ENCODE data around the gene ARHGAP35.

The ARHGAP35 gene

GRCh38 chr19:46902402-46902766 is 41.6 kb downstream of the ARHGAP35 start:
- no peaks in the 10 kb centered on the region for H3K27me3 ChIP-seq (replicated peaks)
- in situ Hi-C loops (cut with HindIII; ENCODE audit: low pct_ligation_motif_present, low sequenced_read_pairs), result no loop called here
- no peak overlapping the region for H3K4me3 ChIP-seq (ENCODE audit: low read depth, low read length)
- DNase-seq, result no peak
- TF ChIP-seq CTCF (IDR thresholded peaks at IDR 0.05; ENCODE audit: low read depth, low read length, missing control alignments), result no peak
- no peaks in the 10 kb centered on the region for H3K36me3 ChIP-seq (replicated peaks)
- H3K27ac ChIP-seq, result peak overlapping the region; percentile 13

GRCh38 chr19:46903458-46903857 is 42.7 kb downstream of the ARHGAP35 start:
- H3K36me3 ChIP-seq (replicated peaks), result no peaks in the 10 kb centered on the region
- no peaks in the 10 kb centered on the region for H3K27me3 ChIP-seq (replicated peaks)
- in situ Hi-C loops (cut with HindIII; ENCODE audit: low pct_ligation_motif_present, low sequenced_read_pairs), result no loop called here
- H3K4me3 ChIP-seq (ENCODE audit: low read depth, low read length), result no peak overlapping the region
- no peak for DNase-seq
- H3K27ac ChIP-seq, result peak overlapping the region; percentile 69
- TF ChIP-seq CTCF (IDR thresholded peaks at IDR 0.05; ENCODE audit: low read depth, low read length, missing control alignments), result no peak

DNA sequence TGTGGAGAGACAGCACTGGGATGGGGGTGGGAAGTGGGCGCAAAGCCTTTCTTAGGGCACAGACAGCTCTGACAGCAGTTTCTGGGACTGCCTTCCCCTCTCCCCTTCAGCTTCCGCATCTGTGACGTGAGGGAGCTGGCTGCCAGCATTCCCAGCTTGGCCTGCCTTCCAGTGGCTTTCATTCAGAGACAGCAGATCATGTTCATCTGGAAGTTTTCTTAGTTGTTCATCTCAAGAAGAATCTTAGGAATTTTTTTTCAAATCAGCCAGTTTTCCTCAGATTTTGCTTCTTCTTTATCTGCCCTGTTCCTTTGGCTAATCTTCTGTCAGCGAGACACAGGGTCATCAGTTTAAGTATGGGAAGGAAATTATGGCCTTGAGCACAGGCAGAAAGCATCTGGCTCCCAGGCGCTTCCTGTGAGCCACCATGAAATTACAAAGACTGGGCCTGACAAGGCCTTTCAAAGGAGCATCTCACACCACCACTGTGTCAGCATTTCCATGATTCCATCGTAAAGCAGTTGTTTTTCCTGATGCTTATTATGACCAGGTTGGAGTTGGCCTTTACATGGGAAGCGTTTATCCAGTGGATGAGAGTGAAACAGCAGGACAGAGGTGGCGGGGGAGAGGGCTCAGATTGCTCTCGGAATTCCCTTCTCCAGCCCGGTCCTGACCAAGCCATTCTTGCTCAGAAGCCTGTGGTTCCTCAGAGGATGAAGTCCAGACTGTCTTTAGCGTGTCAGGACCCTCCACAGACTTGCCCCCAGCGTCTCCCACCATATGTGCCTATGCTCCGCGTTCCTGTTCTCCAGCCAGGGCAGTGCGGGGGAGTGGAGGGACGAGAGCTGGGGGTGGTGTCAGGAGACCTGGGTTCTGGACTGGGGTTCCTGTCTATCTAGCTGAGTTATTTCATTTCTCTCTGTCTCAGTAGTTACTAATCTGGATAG is 43.6 kb downstream of the ARHGAP35 start:
- DNase-seq, result peak; percentile 77
- Histone ChIP-seq H3K36me3 (replicated peaks) (no peaks in the 10 kb centered on the region), H3K27ac (peak overlapping the region; percentile 69), H3K27me3 (replicated peaks) (no peaks in the 10 kb centered on the region), H3K4me3 (ENCODE audit: low read depth, low read length) (no peak overlapping the region)
- in situ Hi-C loops (cut with HindIII; ENCODE audit: low pct_ligation_motif_present, low sequenced_read_pairs), result no loop called here
- no peak for TF ChIP-seq CTCF (IDR thresholded peaks at IDR 0.05; ENCODE audit: low read depth, low read length, missing control alignments)

DNA sequence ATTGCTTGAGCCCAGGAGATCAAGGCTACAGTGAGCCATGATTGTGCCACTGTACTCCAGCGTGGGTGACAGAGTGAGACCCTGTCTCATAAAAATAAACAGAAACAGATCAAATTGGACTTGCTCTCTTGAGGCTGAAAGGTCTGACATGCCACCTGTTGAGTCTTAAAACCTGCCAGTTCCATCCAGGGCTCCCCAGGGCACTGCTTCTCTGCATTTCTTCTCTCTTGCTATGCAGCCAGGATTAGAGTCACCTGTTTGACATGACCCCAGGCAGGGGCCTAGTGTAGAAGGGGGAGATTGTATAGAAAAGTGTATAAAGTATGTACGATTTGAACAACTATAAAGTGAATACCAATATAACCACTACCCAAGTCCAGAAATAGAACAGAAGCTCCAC is 45.4 kb downstream of the ARHGAP35 start:
- Histone ChIP-seq H3K4me3 (ENCODE audit: low read depth, low read length) (no peak overlapping the region), H3K36me3 (replicated peaks) (no peaks in the 10 kb centered on the region), H3K27ac (no peak overlapping the region), H3K27me3 (replicated peaks) (no peaks in the 10 kb centered on the region)
- no peak for DNase-seq
- in situ Hi-C loops (cut with HindIII; ENCODE audit: low pct_ligation_motif_present, low sequenced_read_pairs), result no loop called here
- no peak for TF ChIP-seq CTCF (IDR thresholded peaks at IDR 0.05; ENCODE audit: low read depth, low read length, missing control alignments)

DNA sequence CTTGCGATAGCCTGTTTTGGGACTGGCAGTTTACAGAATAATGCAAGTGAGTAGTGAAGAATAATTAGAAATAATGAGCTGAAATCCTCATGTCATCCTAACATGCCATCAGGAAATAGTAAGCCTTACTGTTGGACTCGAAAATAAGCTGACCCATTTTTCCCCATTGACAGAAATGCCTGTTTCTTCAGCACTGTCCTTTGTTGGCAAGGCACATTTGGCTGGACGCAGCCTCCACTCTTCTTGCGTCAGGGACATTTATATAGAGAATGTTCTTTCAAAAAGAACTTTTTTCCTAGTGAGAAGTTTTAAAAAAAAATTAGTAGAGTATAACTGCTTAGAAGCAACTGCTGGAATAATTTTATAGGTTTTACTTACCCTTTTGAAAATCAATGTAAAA is 47.1 kb downstream of the ARHGAP35 start:
- DNase-seq, result no peak
- no peak overlapping the region for H3K4me3 ChIP-seq (ENCODE audit: low read depth, low read length)
- H3K27me3 ChIP-seq (replicated peaks), result no peaks in the 10 kb centered on the region
- H3K36me3 ChIP-seq (replicated peaks), result no peaks in the 10 kb centered on the region
- TF ChIP-seq CTCF (IDR thresholded peaks at IDR 0.05; ENCODE audit: low read depth, low read length, missing control alignments), result no peak
- H3K27ac ChIP-seq, result no peak overlapping the region
- in situ Hi-C loops (cut with HindIII; ENCODE audit: low pct_ligation_motif_present, low sequenced_read_pairs), result no loop called here

All from brain microvascular endothelial cell (primary cell).